Neural progenitor cell (in vitro differentiated cells): ENCODE measurements around the gene MORN4.

Experiments
- CTCF ChIP-seq: fragments of 200-600 bp; sonication (generic); IDR thresholded peaks from 2 replicates; pipeline ENCODE4 v1.5.1; 2017; ENCODE audit warnings: antibody characterized with exemption, mild to moderate bottlenecking
- EZH2 ChIP-seq: fragments of 200-600 bp; sonication (generic); IDR thresholded peaks from 2 replicates; pipeline ENCODE4 v1.6.1; 2017; ENCODE audit warnings: antibody characterized with exemption, mild to moderate bottlenecking, moderate library complexity
- EZH2phosphoT487 ChIP-seq: fragments of 200-600 bp; sonication (generic); IDR thresholded peaks from 2 replicates; pipeline ENCODE4 v1.6.1; 2017; ENCODE audit warnings: antibody characterized with exemption

DNA sequence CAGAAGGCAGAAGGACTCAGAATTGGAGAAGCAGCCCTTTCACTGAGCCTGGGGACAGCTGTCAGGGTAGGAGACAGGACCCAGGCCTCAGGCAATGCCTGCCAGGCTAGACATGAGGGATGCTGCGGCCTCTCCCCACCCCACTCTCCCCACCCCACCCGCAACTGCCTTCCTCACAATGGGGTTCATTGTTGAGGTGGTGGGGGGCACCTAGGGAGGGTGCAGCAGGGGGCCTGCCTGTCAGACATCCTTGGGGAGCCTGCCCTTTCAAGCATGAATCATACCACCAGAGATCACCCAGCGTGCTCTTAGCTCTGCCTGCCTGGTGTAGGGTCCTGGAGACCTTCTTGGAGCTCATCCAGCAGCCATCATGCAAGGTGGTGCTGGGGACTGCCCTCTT lies 43.8 kb downstream of the MORN4 start, which contains the start of gene C10orf62:
- TF ChIP-seq EZH2 (no peak), CTCF (no peak), EZH2phosphoT487 (no peak)
